Stimulated activated naive CD4-positive, alpha-beta T cell treated with Interleukin-2 at 50 U/mL for 16 hours (primary cell): ENCODE measurements around the gene CCDC3.
"Not testable (repeated sequence)": the region's sequence is repeated elsewhere in the genome, so short reads cannot be mapped to it uniquely, and the experiment has no call there.

Experiments used
- DNase-seq: peaks from one replicate; lab custom pipeline; 2025; lab: John Stamatoyannopoulos, UW

CCDC3 gene

DNA sequence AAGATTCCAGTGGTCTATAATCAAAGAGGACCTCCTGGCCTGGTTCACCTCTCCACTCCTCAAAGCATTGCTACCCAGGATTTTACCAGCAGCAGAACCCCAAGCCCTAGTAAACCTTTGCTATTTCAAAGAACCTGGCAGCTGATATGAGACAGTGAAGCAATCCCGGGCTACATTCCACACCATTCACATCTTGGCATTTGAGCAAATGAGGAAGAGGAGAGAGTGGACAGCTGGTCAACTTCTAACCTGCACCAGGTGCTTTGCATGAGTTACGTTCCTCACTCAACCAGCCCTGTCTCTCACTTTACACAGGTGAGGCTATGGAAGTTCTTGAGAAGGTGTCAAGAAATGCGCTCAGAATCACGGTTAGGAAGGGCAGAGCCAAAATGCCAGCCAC, 1.1 kb downstream of the CCDC3 start:
- no peak for DNase-seq

DNA sequence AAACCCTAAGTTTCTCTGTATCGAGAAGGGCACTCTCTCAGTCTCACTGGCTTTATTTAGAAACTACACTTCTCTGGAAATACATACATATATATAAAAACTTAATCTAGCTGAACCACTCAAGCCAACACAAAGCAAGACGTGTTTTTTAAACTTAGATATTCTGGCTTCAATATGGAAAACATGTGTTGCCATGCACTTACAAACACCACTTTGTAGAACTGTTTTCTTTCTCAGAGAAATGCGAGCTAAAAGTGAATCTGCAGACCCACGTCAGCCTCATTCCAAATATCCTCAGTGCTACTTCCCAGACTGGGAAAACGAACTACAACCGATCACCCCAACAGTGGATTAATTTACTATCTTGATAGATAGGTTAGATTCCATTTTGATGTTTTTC, 1.7 kb downstream of the CCDC3 start:
- DNase-seq = no peak

DNA sequence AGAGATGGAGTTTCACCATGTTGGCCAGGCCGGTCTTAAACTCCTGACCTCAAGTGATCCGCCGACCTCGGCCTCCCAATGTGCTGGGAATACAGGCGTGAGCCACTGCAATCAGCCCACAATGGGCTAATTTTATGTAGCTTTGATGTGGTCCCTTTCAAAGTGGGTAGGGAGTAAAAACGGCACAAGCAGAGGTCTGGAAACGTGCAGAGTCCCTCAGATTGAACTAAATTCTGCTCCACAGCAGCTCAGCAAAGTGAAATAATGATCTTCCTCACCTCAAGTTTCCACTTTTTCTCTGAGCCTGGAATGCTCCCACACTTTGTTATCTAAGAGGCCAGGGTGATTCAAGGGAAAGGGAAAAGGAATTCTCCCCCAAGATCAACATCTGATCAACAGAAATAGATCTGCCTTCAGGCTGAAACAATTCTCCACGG, 6.1 kb downstream of the CCDC3 start:
- DNase-seq = no peak

DNA sequence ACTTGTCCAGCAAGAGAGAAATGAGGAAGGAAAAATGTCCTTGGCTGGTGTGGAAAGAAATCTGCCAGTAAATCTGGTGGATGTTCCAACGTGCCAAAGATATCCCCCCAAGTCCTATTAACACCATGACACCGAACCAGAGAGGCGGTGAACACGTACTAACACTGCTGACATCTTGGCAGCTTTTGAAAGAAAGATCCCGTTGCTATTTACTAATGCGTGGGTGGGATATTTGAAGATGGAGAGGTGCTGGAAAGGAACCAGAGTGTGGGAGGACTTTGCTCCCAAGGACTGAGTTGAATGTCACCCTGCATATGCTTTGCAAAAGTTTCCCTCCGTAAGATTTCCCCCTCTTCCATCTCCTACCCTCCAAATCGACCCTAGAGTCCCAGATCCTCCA, 7.9 kb downstream of the CCDC3 start:
- no peak for DNase-seq

DNA sequence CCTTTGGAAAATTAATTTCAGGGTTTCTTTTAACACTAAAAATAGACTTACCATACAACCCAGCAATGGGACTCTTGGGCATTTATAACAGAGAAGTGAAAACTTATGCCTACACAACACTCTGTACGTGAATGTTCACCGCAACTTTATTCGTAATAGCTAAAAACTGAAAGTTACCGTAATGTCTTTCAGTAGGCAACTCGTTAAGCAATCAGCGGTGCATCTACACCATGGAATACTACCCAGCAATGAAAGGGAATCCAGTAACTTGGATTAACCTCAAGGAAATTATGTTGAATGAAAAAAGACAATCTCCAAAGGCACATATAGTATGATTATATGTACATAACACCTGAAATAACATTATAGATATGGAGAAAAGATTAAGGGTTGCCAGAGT, 16.2 kb downstream of the CCDC3 start:
- DNase-seq = no peak

DNA sequence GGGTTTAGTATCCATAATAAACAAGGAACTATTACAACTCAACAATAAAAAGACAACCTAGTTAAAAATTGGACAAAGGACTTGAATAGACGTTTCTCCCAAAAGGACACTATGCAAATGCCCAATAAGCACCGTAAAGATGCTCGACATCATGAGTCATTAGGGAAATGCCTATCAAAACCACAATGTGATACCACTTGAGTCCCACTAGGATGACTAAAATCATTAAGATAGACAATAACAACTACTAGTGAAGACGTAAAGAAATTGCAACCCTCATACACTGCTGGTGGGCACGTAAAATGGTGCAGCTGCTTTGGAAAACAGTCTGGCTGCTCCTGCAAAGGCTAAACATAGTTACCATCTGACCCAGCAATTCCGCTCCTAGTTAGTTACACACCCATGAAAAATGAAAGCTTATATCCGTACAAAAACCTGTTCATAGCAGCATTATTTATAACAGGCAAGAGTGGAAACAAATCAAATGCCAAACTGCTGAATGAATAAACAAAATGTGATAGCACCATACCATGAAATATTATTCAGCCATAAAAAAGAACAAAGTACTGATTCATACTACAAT, 17.3 kb downstream of the CCDC3 start:
- no peak for DNase-seq

DNA sequence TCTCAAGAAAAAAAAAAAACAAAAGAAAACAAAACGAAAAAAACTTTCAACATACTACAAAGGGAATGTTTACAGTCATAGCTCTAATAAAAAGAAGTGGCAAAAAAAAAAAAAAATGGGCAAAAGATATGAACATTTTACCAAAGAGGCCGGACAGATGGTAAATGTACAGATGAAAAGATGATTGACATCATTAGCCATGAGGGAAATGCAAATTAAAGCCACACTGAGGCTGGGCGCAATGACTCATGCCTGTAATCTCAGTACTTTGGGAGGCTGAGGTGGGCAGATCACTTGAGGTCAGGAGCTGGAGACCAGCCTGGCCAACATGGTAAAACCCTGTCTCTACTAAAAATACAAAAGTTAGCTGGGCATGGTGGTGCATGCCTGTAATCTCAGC, 17.9 kb downstream of the CCDC3 start:
- not testable (repeated sequence) for DNase-seq

DNA sequence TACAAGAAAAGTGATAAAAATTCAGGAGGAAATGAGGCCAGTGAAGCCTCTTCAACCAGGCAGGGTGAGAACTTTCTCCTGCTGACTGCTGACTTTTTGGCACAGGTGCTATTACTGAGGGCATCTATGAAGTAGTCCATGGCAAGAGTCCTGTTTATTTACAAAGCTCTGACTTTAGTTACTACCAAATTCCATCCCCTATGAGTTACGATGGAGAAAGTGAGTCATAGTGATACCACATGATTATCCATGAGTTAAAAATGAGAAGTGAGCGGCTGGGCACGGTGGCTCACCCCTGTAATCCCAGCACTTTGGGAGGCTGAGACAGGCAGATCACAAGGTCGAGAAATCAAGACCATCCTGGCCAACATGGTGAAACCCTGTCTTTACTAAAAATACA, 19.9 kb downstream of the CCDC3 start:
- DNase-seq = no peak

DNA sequence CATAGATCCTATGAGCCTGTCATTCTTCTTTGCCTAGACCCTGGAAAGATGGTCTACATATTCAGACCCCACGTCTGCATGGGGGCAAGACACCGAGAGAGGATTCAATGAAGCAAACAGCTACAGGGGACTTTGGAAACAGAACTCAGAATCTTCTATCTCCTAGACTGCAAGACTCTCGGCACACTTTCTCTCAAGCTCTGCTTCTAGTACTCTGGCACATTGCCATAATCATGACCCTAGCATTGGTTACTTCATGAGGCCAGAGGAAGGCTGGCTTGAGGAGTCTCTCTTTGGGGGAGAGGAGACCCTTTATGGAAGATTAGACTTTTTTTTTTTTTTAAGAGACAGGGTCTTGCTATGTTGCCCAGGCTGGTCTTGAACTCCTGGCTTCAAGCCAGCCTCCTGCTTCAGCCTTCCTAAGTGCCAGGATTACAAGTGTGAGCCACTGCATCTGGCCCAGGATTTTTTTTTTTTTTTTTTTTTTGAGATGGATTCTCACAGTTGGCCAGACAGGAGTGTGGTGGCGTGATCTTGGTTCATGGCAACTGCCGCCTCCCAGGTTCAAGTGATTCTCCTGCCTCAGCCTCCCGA, 20.7 kb downstream of the CCDC3 start:
- no peak for DNase-seq

DNA sequence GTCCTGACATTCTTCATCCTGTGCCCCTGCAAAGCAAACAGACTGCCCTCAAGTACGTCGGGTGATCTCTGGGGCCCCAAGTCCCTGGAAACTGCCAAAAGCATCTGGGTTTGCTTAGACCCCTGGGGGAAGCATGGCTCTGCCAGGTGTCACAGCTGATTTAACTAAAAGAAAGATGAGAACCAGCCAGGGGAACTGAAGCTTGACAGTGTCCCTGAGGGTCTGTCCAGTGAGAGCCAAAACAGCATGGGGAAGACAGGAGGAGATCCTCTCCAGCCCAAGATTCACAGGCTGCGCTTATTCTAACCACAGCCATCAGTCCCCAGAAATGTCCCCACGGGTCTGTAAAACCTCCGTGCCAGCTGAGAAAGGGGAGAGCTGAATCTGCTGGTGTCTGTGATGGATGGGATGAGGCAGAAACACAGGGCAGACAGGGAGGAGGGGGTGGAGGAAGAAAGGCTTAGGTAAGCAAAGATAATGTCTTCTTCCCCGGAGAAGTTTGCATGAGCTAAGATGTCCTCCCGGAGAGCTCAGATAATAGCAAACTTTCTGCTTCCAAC, 21.3 kb downstream of the CCDC3 start:
- no peak for DNase-seq

DNA sequence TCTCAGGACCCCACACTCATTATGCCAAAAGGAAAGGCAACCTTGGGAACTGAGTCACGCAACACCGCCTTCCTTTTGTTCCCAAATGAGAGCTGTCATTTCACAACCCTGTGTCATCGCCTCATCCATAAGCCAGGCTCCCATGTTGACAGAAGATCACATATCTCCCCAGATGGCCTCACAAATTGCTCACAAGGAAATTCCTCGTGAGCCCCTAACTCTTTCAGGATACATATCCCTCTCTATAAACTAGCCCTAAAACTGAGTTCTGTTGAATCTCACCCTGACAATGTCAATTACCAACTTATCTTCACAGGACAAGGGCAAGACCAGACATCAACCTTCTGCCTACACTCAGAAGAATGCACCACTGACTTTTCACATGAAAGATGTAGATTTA, 22.6 kb downstream of the CCDC3 start:
- DNase-seq = no peak

DNA sequence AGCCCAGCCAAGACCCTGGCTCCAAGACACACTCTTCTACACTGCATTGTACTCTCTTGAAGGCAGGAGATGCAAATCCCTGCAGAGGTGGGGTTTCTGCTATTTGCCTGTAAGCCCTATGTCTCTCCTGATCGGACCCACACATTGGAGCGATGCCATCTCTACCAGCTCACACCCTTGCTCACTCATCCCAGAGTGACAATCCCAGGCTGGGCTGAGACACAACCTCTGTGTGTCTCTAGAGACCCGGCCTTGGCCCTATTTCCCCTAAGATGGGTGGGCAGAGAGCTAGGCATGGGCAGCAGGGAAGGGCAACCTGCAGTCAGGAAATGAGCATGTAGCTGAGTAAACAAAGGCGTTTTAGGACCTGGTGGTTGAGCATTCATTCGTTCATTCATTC, 25.6 kb downstream of the CCDC3 start:
- DNase-seq = no peak

DNA sequence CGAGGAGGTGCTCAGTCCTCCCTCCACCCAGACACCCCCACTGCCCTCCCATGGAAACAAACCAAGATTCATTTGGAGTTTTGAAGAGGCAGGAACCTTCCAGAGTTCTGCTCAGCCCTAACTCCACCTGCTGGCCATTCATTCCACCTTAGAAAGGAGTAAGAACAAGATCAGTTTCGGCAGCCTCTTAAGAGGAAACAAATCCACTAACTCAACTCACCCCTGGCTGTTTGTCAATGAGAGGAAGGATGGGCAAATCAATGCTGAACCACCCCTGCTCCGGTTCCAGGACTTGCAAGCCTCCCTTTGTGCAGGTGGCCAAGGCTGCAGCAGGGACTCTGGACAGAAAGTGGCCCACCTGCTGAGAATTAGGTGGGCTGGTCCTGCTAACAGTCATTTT, 26.2 kb downstream of the CCDC3 start:
- no peak for DNase-seq

DNA sequence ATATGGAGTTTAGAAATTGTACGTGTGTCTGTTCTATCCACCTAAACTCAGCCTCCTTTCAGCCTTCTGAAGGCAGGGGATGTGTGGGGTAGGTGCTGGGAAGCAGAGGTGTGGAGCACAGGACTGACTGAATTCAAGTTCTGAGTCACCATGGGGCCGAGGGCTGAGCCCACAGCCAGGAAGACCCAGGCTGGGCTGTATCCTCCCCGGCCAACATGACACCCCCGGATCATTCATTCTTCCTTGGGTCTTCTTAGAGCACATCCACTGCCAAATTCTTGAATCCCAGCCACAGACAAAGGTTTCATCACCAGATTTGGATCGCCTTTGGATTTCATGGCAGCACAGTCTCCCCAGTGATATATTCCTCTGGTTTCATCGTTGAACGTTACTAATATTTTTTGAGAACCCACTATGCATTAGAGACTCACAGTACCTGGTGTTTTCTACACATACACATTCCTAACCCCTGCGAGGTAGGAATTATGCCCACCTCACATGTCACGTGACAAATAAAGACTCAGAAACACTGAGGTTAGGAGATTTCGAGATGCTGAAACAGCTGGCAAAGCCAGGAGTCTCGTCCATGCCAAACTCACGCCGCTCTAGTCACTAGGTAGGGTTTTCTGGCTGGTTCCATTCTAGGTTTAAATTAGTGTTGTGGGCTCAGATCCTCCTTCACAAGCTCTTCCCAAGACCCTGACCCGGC, 26.9 kb downstream of the CCDC3 start:
- no peak for DNase-seq

DNA sequence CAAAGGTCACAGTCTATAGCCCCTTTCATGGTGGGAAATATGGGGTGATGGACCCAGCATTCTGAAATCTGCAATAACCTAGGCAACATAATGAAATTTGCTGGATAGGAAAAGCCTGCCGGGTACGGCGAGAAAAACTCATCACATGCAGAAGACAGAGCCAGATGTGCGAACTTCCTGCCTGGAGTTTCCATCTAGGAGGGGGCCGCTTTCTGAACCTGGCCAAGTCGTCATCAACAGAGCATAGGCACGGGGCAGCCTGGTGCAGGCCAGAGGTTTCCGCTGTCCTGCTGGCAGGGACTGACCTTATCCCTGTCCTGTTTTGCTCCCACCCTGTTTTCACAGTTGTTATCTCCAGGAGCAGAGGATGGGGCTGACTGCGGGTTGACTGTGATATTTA, 27.4 kb downstream of the CCDC3 start:
- DNase-seq = no peak

DNA sequence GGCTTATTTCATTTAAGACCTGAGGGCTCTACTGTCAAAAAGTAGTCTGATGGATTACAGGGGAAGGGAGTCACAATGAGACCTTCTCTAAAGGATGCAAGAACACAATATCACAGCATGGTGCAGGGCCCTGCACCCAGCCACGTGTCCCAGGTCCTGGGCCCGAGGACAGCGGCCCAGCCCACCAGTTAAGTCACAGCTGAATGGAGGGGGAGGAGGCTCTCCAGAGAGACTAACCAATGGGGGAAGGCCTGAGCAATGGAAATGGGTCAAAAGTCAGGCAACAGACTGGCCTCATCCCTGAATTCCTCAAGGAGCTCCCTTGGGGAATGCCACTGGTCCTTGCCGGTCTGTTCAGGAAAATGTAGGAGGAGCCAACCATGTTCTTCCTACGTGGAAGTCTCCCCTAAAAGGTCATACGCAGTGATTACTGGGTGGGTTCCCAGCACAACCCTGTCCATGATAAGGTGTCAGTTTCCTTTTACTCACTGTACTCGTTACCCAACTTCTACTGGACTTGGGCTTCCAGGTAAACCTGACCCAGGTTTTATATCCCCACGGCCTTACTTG, 28.3 kb downstream of the CCDC3 start:
- no peak for DNase-seq

DNA sequence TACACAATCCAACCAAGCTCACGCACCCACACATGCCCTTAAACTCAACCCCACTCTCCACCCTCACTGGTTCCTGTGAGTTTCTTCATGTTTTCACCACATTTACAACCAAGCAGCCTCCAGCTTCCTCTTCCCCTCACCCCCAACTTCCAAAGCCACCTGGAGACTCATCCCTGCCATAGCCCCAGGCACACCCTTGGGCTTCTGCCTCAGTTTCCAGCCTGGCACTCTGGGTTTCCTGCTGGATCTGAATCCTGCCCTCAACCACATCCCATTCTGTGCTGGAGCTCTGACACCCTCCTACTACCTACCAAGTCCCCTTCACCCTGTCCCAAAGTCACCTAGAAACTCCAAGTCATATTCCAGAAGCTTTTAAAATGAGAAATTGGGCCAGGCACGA, 29.4 kb downstream of the CCDC3 start:
- DNase-seq = no peak

DNA sequence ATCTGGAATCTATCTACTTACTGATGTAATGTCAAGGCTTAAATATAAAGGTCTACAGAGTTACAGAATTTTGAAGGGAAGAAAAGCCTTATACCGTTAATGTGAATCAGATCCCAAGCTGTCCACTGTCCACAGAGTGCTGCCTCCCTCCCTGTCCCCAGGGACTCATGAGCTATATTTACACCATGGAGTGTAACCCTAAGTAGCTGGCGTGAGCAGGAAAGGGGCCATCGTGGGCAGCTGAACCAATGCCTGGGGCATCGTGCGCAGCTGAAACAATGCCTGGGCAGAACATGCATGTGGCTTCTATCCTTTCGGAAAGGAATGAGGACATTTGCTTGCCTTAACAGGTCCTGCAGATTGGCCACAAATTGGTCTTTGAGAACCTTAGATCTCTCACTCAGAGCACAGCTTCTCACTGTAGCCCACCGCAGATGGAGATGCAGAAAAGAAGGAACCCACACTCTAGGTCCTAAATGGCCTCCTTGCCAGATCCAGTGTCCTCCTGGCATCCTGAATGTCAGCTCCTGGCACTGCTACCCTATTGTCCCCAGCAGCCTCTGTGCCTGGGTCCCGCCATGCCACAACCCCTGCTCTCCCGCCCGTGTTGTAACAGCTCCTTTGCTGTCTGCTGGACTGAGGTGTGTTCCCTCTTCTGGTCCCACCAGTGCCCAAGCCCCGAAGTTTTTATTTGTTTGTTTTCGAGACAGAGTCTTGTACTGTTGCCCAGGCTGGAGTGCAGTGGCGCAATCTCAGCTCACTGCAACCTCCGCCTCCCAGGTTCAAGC, 30.3 kb downstream of the CCDC3 start:
- DNase-seq = no peak

DNA sequence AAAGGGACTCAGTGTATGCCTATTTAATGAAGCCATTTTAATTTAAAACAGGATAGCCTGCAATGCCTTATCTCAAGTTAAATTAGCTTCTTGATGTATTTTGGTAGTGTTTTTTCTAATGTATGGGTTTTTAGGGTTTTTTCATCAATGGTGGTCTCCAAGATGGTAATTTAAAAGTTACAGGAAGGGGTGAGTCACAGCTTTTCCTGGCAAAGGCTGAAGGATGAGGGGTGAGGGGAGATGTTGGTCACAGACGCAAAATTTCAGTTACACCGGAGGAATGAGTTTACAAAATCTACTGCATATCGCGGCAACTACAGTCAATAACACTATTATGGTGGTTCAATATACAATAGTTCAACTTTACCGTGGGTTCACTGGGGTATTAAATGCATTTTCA, 31.6 kb downstream of the CCDC3 start:
- DNase-seq = no peak

DNA sequence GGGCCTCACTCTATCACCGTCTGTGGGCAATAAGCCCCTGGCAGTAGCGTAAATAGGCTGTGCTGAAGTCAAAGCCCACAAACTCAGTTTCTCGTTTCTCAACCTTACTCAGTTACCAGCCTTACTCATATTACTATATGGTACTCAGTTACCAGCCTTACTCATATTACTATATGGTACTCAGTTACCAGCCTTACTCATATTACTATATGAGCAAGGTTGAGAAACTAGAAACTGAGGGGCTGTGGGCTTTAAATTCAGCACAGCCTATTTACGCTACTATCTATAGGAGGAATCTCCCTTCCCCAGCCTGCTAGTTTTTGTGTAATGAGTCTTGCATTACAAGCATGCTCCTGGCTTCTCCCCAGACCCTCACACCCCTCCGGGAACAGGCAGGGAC, 35.4 kb downstream of the CCDC3 start:
- DNase-seq = no peak

DNA sequence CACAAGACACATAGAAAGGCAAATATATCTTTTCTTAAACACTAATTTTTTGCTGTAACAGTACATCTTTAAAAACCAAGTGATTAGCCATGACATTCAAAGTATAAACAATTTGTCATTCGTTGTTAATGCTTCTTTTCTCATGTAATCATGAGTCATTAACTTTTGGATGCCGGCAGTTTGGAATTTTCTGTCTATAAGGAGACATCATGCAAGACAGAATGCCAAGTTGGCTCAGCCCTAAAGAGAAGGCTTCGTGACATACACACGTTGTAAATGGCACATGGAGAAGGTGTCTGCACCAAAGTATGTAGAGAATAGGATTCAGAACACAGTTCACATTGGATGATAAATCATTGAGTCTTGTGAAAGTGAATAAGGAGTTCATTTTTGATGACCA, 35.9 kb downstream of the CCDC3 start:
- DNase-seq = no peak

DNA sequence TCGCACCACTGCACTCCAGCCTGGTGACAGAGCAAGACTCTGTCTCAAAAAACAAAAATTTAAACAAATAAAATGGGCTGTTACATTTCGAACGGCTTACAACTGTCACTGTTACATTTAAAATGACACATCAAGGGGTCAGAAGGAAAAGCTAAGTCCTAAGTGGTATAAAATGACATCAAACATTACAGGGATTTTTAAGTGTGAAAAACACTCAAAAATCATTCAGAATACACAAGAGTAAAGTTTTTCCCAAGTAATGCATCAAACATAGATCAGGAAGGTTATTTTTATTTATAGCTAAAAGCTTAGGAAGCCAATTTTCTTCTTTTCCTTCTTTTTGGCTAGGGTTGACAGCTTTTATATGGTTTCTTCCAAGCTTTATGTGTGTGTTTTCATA, 39.0 kb downstream of the CCDC3 start:
- DNase-seq = no peak
